H1 (cell line): Measurements from ENCODE around the gene SLC19A1.

Experiments
- CEBPB ChIP-seq: IDR thresholded peaks from 2 replicates; pipeline ENCODE4 v1.6.1; 2012; ENCODE audit warnings: low read depth, low read length
- CREB1 ChIP-seq: IDR thresholded peaks from 2 replicates; pipeline ENCODE4 v1.6.1; 2012; ENCODE audit warnings: inconsistent platforms
- CTCF ChIP-seq, 3 experiments: IDR thresholded peaks; 1 replicate in 2 of 3; 2 replicates in 1 of 3; pipeline versions ENCODE4 v1.5.1 to v1.6.1; 2011; ENCODE audit warnings: low read length in 3 of 3, mild to moderate bottlenecking in 3 of 3, inconsistent platforms in 2 of 3, low read depth in 1 of 3, moderate library complexity in 1 of 3; ENCODE audit not compliant: insufficient read depth in 1 of 3; ENCODE audit errors: control extremely low read depth in 1 of 3
- EGR1 ChIP-seq: IDR thresholded peaks from 2 replicates; pipeline ENCODE4 v1.6.1; 2011; ENCODE audit warnings: low read depth, low read length, borderline replicate concordance
- EZH2 ChIP-seq: fragments of 200-600 bp; sonication (generic); IDR thresholded peaks from 2 replicates; pipeline ENCODE4 v1.7.1; 2012; ENCODE audit warnings: low read depth, mild to moderate bottlenecking, moderate library complexity, low read length, inconsistent platforms; ENCODE audit not compliant: severe bottlenecking
- GTF2F1 ChIP-seq: IDR thresholded peaks from 2 replicates; pipeline ENCODE4 v1.6.1; 2012; ENCODE audit warnings: low read depth, low read length, improper control_type of control experiment, borderline replicate concordance
- KDM4A ChIP-seq: IDR thresholded peaks from one replicate; pipeline ENCODE4 v1.7.1; 2012; ENCODE audit warnings: low read depth, mild to moderate bottlenecking, moderate library complexity, low read length, inconsistent platforms; ENCODE audit not compliant: severe bottlenecking
- MAX ChIP-seq: IDR thresholded peaks from 2 replicates; pipeline ENCODE4 v1.6.1; 2012; ENCODE audit warnings: inconsistent platforms
- POLR2A ChIP-seq, 2 experiments: IDR thresholded peaks; 1 replicate in 1 of 2; 2 replicates in 1 of 2; pipeline ENCODE4 v1.6.1; 2011; ENCODE audit warnings: low read depth in 2 of 2, low read length in 2 of 2, mild to moderate bottlenecking in 2 of 2; ENCODE audit errors: control extremely low read depth in 1 of 2
- YY1 ChIP-seq: IDR thresholded peaks from 2 replicates; pipeline ENCODE4 v1.6.1; 2011; ENCODE audit warnings: low read depth, mild to moderate bottlenecking, low read length

- TF ChIP-seq MAX (no peak), CTCF (IDR thresholded peaks at IDR 0.05; ENCODE audit: control extremely low read depth in 1 of 3, insufficient read depth in 1 of 3, low read depth in 1 of 3, low read length in 3 of 3) (no peak), POLR2A (IDR thresholded peaks at IDR 0.05; ENCODE audit: control extremely low read depth in 1 of 2, low read depth in 2 of 2, low read length in 2 of 2) (no peak), EZH2 (no peak), GTF2F1 (no peak), KDM4A (no peak), EGR1 (no peak), CEBPB (no peak), CREB1 (no peak), YY1 (no peak)
Measured at GRCh38 chr21:45556645-45557615, 14.7 kb upstream of the SLC19A1 start.
